ENCODE data around the gene DRC1. TPM values are rescaled to one million over a fixed set of nuclear protein-coding genes. Genes with fewer than 3 reads are reported as not detected.

Gene DRC1
- total and polyA plus RNA-seq, 12 donors: 0.10 to 0.56 (median 0.14) TPM; not detected in 7

DNA sequence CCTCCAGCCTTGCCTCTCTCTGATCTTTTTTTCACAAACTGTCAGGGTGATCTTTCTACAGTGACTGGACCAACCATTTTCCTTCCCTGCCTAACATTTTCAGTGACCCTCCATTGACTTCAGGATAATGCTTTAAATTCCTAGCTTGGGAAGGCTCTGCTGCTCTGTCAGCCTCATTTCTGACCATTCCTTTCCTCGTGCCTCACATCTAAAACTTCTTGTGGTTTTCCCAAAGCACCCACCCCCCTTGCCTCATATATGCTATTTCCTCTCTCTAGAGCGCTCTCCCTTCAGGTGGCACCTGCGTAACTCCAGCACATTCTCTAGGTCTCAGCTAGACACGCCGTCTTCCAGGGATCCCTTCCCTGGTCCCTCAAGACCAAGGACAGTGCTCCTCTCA lies 37.2 kb downstream of the DRC1 start:
- WGBS, 4 donors: 66 to 70% (median 69%) methylated on average over 5 of the region's 5 CpGs
- Histone ChIP-seq H3K36me3 (replicated peaks in 1 of 2) (no peaks in the 10 kb centered on the region), H3K27me3 (no peaks in the 10 kb centered on the region), H3K27ac (no peak overlapping the region), H3K9me3 (replicated peaks in 1 of 3) (no peaks in the 10 kb centered on the region), H3K4me3 (no peak overlapping the region), H3K4me1 (replicated peaks in 1 of 2) (no peaks in the 10 kb centered on the region)
- TF ChIP-seq, protein P1, sequence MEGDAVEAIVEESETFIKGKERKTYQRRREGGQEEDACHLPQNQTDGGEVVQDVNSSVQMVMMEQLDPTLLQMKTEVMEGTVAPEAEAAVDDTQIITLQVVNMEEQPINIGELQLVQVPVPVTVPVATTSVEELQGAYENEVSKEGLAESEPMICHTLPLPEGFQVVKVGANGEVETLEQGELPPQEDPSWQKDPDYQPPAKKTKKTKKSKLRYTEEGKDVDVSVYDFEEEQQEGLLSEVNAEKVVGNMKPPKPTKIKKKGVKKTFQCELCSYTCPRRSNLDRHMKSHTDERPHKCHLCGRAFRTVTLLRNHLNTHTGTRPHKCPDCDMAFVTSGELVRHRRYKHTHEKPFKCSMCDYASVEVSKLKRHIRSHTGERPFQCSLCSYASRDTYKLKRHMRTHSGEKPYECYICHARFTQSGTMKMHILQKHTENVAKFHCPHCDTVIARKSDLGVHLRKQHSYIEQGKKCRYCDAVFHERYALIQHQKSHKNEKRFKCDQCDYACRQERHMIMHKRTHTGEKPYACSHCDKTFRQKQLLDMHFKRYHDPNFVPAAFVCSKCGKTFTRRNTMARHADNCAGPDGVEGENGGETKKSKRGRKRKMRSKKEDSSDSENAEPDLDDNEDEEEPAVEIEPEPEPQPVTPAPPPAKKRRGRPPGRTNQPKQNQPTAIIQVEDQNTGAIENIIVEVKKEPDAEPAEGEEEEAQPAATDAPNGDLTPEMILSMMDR (IDR thresholded peaks at IDR 0.05): no peak
- no peak for TF ChIP-seq POLR2A (IDR thresholded peaks at IDR 0.05)
- DNase-seq: no peak
- intact Hi-C loops (cut with DNase I): no loop called here

DNA sequence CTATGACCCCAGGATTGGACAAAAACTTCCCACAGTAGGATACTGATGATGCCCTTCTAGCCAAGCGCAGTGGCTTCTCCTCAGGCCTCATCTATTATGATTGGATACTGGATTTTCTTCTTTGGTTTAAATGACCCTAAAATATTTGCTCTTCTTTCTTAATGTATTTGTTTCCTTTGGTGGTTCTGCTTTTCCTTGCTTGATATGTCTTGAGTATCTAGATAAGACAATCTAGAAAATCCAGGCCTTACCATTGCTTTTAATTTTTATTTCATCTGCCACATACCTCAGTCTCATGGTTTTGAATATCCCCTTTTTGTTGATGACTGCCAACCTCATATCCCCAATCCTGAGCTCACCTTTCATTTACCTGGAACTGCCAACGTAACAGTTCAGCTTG lies 40.6 kb downstream of the DRC1 start:
- intact Hi-C loops (cut with DNase I): no loop called here
- H3K9me3 ChIP-seq (replicated peaks in 1 of 3): no peaks in the 10 kb centered on the region
- H3K27me3 ChIP-seq: no peaks in the 10 kb centered on the region
- TF ChIP-seq, protein P1 (IDR thresholded peaks at IDR 0.05): no peak
- no peak for TF ChIP-seq POLR2A (IDR thresholded peaks at IDR 0.05)
- no peak overlapping the region for H3K4me3 ChIP-seq
- H3K4me1 ChIP-seq (replicated peaks in 1 of 2): no peaks in the 10 kb centered on the region
- no peaks in the 10 kb centered on the region for H3K36me3 ChIP-seq (replicated peaks in 1 of 2)
- 90 to 100% (median 95%) methylated on average over 2 of the region's 2 CpGs for WGBS, 4 donors
- H3K27ac ChIP-seq: no peak overlapping the region
- no peak for DNase-seq

DNA sequence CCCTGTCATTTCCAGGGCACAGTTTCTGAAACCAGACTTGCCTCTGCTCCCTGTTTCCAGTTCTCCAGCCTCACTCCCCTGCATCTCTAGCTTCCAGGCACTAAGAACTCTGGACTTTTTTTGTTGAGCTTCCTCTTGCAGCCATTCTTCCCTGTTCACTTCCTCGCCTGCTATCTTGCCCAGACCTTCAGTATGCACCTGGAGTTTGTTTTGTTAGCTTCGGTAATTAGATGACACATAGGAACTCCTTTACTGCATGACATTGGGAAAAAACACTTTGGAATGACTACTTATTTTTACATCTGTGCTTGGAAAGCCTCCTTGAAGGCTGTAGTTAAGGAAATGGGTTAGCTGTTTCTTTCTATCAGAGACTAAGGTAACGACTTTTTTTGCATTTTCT lies 41.0 kb downstream of the DRC1 start:
- Histone ChIP-seq H3K4me1 (replicated peaks in 1 of 2) (no peaks in the 10 kb centered on the region), H3K9me3 (replicated peaks in 1 of 3) (no peaks in the 10 kb centered on the region), H3K36me3 (replicated peaks in 1 of 2) (no peaks in the 10 kb centered on the region), H3K27ac (no peak overlapping the region), H3K4me3 (no peak overlapping the region), H3K27me3 (no peaks in the 10 kb centered on the region)
- 78 to 86% (median 80%) methylated on average over 3 of the region's 3 CpGs for WGBS, 4 donors
- DNase-seq: no peak
- intact Hi-C loops (cut with DNase I): no loop called here
- TF ChIP-seq, protein P1 (IDR thresholded peaks at IDR 0.05): no peak
- no peak for TF ChIP-seq POLR2A (IDR thresholded peaks at IDR 0.05)

DNA sequence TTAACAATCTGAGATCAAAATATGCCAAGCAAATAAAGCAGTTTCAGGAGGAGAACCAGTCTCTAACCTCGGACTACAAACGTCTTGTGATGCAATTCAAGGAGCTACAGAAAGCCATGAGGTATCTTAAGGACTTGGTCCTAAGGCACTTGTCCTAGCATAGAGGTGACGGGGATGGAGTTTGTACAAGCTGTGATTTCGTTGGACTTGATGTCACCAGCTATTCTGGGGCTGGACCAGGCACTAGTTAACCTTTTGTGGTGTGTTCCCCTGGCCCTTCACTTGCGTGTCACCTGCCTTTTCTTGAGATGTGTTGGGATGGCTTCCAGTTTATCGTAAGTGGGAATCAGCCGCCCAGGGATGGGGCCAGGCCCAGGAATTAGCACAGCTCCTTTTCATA lies 42.5 kb downstream of the DRC1 start:
- no peaks in the 10 kb centered on the region for H3K9me3 ChIP-seq (replicated peaks in 1 of 3)
- no peaks in the 10 kb centered on the region for H3K36me3 ChIP-seq (replicated peaks in 1 of 2)
- 83 to 86% (median 84%) methylated on average over 7 of the region's 7 CpGs for WGBS, 4 donors
- TF ChIP-seq, protein P1 (IDR thresholded peaks at IDR 0.05): no peak
- no peak for TF ChIP-seq POLR2A (IDR thresholded peaks at IDR 0.05)
- no peaks in the 10 kb centered on the region for H3K4me1 ChIP-seq (replicated peaks in 1 of 2)
- no peaks in the 10 kb centered on the region for H3K27me3 ChIP-seq
- H3K4me3 ChIP-seq: no peak overlapping the region
- DNase-seq: no peak
- intact Hi-C loops (cut with DNase I): no loop called here
- no peak overlapping the region for H3K27ac ChIP-seq
